GM12865 (cell line): ENCODE measurements around the gene BBS9.

Experiments used
- DNase-seq: peaks from one replicate; pipeline ENCODE4 v3.0.0; 2010; ENCODE audit warnings: low read depth
- H3K4me3 ChIP-seq: 2 replicates; pipeline ENCODE4 v1.5.1; 2011; ENCODE audit warnings: mild to moderate bottlenecking, low read depth, low read length, control low read depth
- CTCF ChIP-seq: IDR thresholded peaks from 2 replicates; pipeline ENCODE4 v1.5.1; 2011; ENCODE audit warnings: low read length, control low read depth, low read depth, inconsistent platforms; ENCODE audit not compliant: insufficient read depth; ENCODE audit errors: missing control alignments

BBS9 gene

GRCh38 chr7:33108554-33109004 lies 20.8 kb upstream of the BBS9 start:
- H3K4me3 ChIP-seq = peak overlapping the region; percentile 93
- TF ChIP-seq CTCF = no peak
- peak; percentile 19 for DNase-seq

GRCh38 chr7:33109005-33109757 lies 20.2 kb upstream of the BBS9 start, which contains the start of gene RP9:
Gene RP9, minus strand, starts transcription at chr7:33109404. Its CDS starts 32 bp downstream, at chr7:33109372.
- peak; percentile 56 for TF ChIP-seq CTCF
- peak; percentile 82 for DNase-seq
- H3K4me3 ChIP-seq = peak within 1 kb of the TSS; percentile 93

- no peak for DNase-seq
- H3K4me3 ChIP-seq = peak overlapping the region; percentile 59
- TF ChIP-seq CTCF = no peak
Measured at GRCh38 chr7:33109758-33110238, 19.6 kb upstream of the BBS9 start.

DNA sequence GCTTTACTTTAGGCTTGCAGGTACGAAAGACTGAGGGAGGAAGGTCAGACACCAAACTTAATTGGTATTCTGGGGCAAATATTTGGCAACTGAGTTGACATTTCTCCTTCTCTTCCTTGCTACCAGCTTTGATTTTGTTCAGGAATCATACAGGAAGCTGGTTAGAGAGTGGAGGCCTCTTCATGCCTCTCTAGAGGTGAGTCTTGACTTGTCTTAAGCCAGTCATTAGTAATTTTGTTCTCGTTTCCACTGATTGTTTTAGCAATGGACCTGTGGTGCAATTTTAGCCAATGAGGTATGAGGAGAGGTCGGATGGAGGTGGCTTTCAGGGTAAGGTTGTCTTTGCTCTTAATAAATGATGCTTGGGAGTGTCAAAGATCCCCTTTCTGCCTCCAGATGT lies 17.8 kb upstream of the BBS9 start:
- no peak for DNase-seq
- no peak overlapping the region for H3K4me3 ChIP-seq
- no peak for TF ChIP-seq CTCF

- no peak overlapping the region for H3K4me3 ChIP-seq
- no peak for DNase-seq
- no peak for TF ChIP-seq CTCF
Measured at GRCh38 chr7:33114976-33115375, 14.4 kb upstream of the BBS9 start.

DNA sequence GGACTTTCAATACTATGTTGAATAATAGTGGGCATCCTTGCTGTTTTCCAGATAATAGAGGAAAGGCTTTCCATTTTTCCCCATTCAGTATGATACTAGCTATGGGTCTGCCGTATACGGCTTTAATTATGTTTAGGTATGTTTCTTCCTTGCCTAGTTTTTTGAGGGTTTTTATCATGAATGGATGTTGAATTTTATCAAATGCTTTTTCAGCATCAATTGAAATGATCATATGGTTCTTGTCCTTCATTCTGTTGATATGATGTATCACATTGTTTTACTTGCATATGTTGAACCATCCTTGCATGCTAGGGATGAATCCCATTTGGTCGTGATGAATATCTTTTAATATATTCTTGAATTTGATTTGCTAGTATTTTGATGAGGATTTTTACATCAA lies 11.0 kb upstream of the BBS9 start:
- no peak for TF ChIP-seq CTCF

More for the DNA sequence above, 11.0 kb upstream of the BBS9 start:
- H3K4me3 ChIP-seq = no peak overlapping the region
- no peak for DNase-seq
